GM06990 (cell line): ENCODE results near the gene FHIT.

Experiments
- DNase-seq: peaks from one replicate; pipeline ENCODE4 v3.0.0-alpha.2; 2011; ENCODE audit not compliant: insufficient read length; ENCODE audit errors: extremely low read depth
- H3K27me3 ChIP-seq: replicated peaks from 2 replicates; pipeline ENCODE4 v1.6.0; 2011; ENCODE audit warnings: low read length; ENCODE audit not compliant: control insufficient read depth, insufficient read depth
- H3K36me3 ChIP-seq: 2 replicates; pipeline ENCODE4 v1.5.1; 2011; ENCODE audit warnings: low read length; ENCODE audit not compliant: control insufficient read depth, insufficient read depth
- H3K4me3 ChIP-seq: replicated peaks from 2 replicates; pipeline ENCODE4 v1.5.1; 2011; ENCODE audit warnings: low read depth, mild to moderate bottlenecking, control low read depth, low read length
- TF ChIP-seq, protein P1 (sequence below): IDR thresholded peaks from 2 replicates; pipeline ENCODE4 v1.5.1; 2011; ENCODE audit warnings: low read length, control low read depth, mild to moderate bottlenecking, inconsistent platforms; ENCODE audit not compliant: insufficient read depth, poor library complexity, severe bottlenecking

FHIT gene

DNA sequence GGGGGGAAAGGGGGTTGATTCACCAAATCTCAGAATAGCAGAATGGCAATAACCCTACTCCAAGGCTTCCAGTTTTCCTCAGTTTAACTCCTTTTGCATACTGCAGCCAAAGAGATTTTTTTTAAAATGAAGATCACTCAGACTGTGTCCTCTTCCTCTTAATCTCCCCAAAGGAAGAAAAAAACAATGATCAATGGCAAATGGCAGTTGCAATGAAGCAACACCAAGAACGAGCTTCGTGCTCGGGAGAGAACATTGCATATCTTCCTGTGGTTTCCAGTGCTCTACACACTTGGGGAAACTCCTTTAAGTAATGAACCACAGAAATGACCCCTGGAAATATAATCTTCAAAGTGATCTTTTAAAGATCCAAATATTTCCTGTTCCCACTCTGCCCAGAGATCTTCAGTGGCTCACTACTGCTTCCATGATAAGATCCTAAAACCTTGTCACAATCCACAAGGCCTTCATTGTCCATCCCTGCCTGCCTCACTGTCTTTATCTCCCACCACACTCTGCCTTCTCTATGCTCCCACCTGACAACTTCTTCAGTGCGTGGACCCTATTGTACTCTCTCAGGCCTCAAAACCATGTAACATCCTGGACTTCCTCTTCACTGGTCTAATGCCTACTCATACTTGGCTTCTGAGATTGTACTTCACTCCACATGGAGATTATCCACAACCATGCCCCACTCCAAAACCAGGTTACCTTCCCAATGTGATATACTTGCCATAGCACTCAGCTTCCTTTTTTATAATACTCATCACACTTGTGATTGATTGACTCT is 394.8 kb downstream of the FHIT start:
- H3K4me3 ChIP-seq = no peak overlapping the region
- no peaks in the 10 kb centered on the region for H3K36me3 ChIP-seq
- TF ChIP-seq, protein P1, sequence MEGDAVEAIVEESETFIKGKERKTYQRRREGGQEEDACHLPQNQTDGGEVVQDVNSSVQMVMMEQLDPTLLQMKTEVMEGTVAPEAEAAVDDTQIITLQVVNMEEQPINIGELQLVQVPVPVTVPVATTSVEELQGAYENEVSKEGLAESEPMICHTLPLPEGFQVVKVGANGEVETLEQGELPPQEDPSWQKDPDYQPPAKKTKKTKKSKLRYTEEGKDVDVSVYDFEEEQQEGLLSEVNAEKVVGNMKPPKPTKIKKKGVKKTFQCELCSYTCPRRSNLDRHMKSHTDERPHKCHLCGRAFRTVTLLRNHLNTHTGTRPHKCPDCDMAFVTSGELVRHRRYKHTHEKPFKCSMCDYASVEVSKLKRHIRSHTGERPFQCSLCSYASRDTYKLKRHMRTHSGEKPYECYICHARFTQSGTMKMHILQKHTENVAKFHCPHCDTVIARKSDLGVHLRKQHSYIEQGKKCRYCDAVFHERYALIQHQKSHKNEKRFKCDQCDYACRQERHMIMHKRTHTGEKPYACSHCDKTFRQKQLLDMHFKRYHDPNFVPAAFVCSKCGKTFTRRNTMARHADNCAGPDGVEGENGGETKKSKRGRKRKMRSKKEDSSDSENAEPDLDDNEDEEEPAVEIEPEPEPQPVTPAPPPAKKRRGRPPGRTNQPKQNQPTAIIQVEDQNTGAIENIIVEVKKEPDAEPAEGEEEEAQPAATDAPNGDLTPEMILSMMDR = no peak
- H3K27me3 ChIP-seq = no peaks in the 10 kb centered on the region
- no peak for DNase-seq

DNA sequence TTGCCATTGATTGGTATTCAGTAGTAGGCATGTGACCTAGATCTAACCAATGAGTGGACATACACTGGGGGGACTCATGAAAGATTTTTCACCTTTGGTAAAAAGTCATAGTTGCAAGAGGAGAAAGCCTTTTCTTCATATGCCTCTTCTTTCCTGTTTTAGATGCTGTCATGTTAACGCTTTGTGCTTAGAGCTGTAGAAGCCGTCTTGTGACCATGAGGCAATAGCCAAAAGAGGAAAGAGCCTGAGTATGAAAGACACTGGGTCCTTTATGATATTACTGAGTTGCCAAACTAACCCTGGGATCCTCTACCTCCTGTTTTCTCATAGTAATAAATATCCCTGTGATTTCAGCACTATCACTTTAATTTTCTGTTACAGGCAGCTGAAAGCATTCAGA is 396.0 kb downstream of the FHIT start:
- no peak overlapping the region for H3K4me3 ChIP-seq
- H3K36me3 ChIP-seq = no peaks in the 10 kb centered on the region
- no peaks in the 10 kb centered on the region for H3K27me3 ChIP-seq
- TF ChIP-seq, protein P1 = no peak
- DNase-seq = no peak

DNA sequence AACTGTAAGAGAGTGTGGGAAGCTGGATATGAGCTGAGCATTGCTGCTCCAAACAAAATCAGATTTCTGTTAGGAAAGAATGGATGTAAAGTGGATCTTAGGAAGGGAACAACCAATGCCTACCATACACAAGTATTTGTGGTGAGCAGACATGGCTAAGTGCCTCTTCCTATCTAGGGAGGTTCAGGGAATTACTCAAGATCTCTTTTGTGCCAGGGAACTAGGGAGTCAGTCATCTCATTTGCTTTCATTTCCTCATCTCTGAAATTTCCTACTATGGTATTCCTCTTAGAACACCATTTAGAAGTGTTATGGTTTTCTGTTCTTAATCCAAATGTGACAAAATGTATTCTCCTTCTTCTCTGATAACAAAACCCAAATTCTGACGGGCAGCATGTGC is 396.5 kb downstream of the FHIT start:
- TF ChIP-seq, protein P1 = no peak
- H3K4me3 ChIP-seq = no peak overlapping the region
- H3K36me3 ChIP-seq = no peaks in the 10 kb centered on the region
- DNase-seq = no peak
- H3K27me3 ChIP-seq = no peaks in the 10 kb centered on the region

DNA sequence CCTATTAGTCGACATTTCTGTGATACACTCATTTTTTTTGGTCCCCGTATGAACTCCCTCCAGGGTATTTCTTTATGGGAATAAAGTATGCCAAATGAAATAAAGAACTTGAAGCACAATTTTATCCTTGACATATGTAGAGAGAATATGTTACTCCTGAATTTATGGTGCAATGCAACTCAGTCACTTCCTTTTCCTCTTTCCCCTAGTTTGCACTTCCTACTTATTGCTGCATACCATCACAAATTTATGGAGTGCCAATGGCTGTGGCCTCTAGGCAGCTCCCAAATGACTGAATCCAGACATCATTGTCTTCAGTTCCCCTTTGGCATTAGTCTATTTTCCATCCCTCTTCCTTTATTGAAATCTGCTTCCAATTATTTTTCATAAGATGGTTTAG is 403.5 kb downstream of the FHIT start:
- H3K4me3 ChIP-seq = no peak overlapping the region
- DNase-seq = no peak
- TF ChIP-seq, protein P1 = no peak
- H3K36me3 ChIP-seq = no peaks in the 10 kb centered on the region
- no peaks in the 10 kb centered on the region for H3K27me3 ChIP-seq

DNA sequence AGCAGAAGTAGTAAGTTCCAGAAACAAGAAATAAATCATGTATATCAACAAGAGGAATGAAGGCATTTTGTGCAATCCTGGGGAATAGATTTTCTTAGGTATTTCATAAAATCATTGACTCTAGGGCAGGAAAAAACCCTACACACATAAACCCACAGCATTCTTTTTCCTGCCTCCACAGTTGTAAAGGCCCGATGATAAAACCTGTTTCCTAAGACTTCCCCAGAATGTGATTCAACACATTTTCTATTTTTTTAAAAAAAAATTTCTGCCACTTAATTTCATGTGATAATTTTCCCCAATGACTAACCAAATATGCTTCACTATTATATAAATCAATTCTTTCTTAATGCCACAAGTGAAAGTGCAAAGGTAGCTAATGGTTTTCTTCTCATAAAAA is 407.0 kb downstream of the FHIT start:
- no peak for DNase-seq
- Histone ChIP-seq H3K36me3 (no peaks in the 10 kb centered on the region), H3K27me3 (no peaks in the 10 kb centered on the region), H3K4me3 (no peak overlapping the region)
- TF ChIP-seq, protein P1 = no peak

DNA sequence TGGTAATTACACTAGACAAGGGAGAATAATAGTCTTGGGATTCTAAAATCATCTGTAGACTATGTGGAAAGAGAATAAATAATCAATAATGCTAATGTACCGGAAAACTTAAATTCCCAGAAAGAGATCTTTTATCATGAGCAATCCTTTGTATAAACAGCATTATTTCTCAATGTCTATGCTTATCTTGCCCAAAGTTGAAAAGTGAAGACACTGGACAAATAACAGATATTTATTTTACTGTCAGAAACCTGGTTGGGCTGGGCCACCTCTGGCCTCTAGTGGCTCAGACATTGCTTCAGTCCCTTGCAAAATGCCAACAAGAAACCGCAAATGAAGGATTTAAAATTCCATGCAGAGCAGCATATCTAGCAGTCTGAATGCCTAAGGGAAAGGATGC is 409.9 kb downstream of the FHIT start:
- no peak overlapping the region for H3K4me3 ChIP-seq
- DNase-seq = no peak

More for the DNA sequence above, 409.9 kb downstream of the FHIT start:
- TF ChIP-seq, protein P1 = no peak
- Histone ChIP-seq H3K36me3 (no peaks in the 10 kb centered on the region), H3K27me3 (no peaks in the 10 kb centered on the region)
